GM06990 (cell line): Measurements from ENCODE around the gene SEC61G.

ENCODE experiments used
- DNase-seq: peaks from one replicate; pipeline ENCODE4 v3.0.0-alpha.2; 2011; ENCODE audit not compliant: insufficient read length; ENCODE audit errors: extremely low read depth
- H3K27me3 ChIP-seq: replicated peaks from 2 replicates; pipeline ENCODE4 v1.6.0; 2011; ENCODE audit warnings: low read length; ENCODE audit not compliant: control insufficient read depth, insufficient read depth
- H3K36me3 ChIP-seq: 2 replicates; pipeline ENCODE4 v1.5.1; 2011; ENCODE audit warnings: low read length; ENCODE audit not compliant: control insufficient read depth, insufficient read depth
- H3K4me3 ChIP-seq: replicated peaks from 2 replicates; pipeline ENCODE4 v1.5.1; 2011; ENCODE audit warnings: low read depth, mild to moderate bottlenecking, control low read depth, low read length
- CTCF ChIP-seq: IDR thresholded peaks from 2 replicates; pipeline ENCODE4 v1.5.1; 2011; ENCODE audit warnings: low read length, control low read depth, mild to moderate bottlenecking, inconsistent platforms; ENCODE audit not compliant: insufficient read depth, poor library complexity, severe bottlenecking

The SEC61G gene

GRCh38 chr7:54782829-54783228, 23.8 kb upstream of the SEC61G start:
- no peak overlapping the region for H3K4me3 ChIP-seq
- no peaks in the 10 kb centered on the region for H3K27me3 ChIP-seq
- DNase-seq, result no peak
- TF ChIP-seq CTCF, result no peak
- no peaks in the 10 kb centered on the region for H3K36me3 ChIP-seq

DNA sequence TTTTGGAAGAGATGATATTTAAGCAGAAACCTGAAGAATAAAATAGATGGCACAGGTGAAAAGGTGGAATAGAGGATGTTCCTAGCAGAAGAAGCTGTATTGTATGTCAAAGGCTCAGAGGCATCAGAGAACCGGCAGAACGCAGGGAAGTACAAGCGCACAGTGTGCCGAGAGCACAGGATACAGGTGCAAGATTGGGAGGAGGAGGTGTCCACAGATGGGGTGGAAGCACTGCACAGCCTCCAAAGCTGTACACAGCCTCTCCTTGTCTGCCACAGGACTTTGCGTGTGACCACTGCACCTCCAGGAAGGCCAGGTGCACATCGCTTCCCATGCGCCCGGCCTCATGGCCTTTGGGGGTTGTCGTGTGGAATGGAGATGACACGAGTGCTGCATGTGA, 23.3 kb upstream of the SEC61G start:
- Histone ChIP-seq H3K4me3 (no peak overlapping the region), H3K36me3 (no peaks in the 10 kb centered on the region), H3K27me3 (no peaks in the 10 kb centered on the region)
- DNase-seq, result no peak
- no peak for TF ChIP-seq CTCF

GRCh38 chr7:54781134-54781920, 22.3 kb upstream of the SEC61G start:
- no peak for TF ChIP-seq CTCF
- Histone ChIP-seq H3K36me3 (no peaks in the 10 kb centered on the region), H3K4me3 (no peak overlapping the region), H3K27me3 (no peaks in the 10 kb centered on the region)
- no peak for DNase-seq

- no peak for TF ChIP-seq CTCF
- no peaks in the 10 kb centered on the region for H3K27me3 ChIP-seq
Measured at GRCh38 chr7:54780490-54780889, 21.5 kb upstream of the SEC61G start.

DNA sequence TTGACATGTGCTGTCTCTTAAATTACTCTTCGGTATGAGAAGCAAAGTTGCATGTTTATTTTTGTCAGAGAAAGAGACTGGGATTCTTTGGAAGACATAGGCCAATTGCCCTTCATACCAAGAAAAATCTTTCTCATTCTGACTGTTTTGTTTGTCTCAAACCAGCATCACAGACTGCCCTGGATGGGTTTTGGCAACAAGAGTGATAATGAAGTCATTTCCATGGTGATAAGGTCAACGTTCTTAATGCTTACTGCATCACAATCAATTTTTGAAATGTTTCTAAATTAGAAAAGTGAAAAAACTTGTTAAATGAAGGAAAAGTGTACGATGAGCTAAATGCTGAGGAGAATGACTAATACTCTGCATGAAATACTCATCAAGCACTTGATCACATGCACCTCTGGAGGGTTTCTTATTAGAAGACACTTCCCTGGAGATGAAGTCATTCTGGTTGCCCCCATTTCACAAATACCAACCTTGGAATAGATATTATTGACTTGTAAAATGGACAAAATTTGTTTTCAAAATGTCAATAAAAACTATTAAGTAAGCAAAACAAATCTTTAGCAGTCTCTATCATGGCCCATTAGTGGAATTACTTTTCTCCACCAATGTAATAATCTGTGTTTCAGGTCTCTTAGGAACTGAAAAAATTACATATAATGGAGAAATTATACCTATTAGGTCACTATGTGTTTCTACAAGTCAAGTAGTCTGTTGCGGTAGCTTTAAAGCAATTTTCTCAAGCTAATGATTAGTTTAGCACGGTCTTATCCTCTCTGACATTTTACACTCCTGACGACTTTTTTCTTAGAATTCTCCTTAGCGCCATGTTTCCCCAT, 19.9 kb upstream of the SEC61G start:
- H3K4me3 ChIP-seq, result no peak overlapping the region
- no peaks in the 10 kb centered on the region for H3K27me3 ChIP-seq
- no peaks in the 10 kb centered on the region for H3K36me3 ChIP-seq
- no peak for TF ChIP-seq CTCF
- DNase-seq, result no peak

More at GRCh38 chr7:54780490-54780889, 21.5 kb upstream of the SEC61G start:
- DNase-seq, result no peak
- Histone ChIP-seq H3K36me3 (no peaks in the 10 kb centered on the region), H3K4me3 (no peak overlapping the region)
